SK-N-SH treated with all-trans-retinoic acid at 6 μM for 48 hours (cell line): ENCODE data around the gene EPHA8.

Experiments
- ATAC-seq: fragments of 200-7000 bp; cut with Tn5 transposase; 3 replicates; pipeline ENCODE4 v1.9.1; 2020; ENCODE audit warnings: mild to moderate bottlenecking, moderate library complexity
- ARNTL ChIP-seq: fragments of 450-650 bp; formaldehyde crosslinking; IDR thresholded peaks from 2 replicates; pipeline ENCODE4 v1.5.0; 2020; ENCODE audit warnings: low read depth, mild to moderate bottlenecking, moderate library complexity, borderline replicate concordance
- BACH2 ChIP-seq: fragments of 250-450 bp; sonication (Bioruptor Pico); IDR thresholded peaks from 2 replicates; pipeline ENCODE4 v1.9.0; 2021; ENCODE audit warnings: mild to moderate bottlenecking, borderline replicate concordance
- CREB5 ChIP-seq: fragments of 250-450 bp; sonication (Bioruptor Pico); IDR thresholded peaks from 2 replicates; pipeline ENCODE4 v1.5.1; 2020; ENCODE audit warnings: low read depth, mild to moderate bottlenecking, moderate library complexity
- GLIS3 ChIP-seq: fragments of 250-450 bp; sonication (Bioruptor Pico); IDR thresholded peaks from 2 replicates; pipeline ENCODE4 v1.5.0; 2020; ENCODE audit warnings: mild to moderate bottlenecking, moderate library complexity
- OSR1 ChIP-seq: fragments of 250-450 bp; sonication (Bioruptor Pico); IDR thresholded peaks from 2 replicates; pipeline ENCODE4 v1.8.0; 2022; ENCODE audit warnings: moderate library complexity, mild to moderate bottlenecking, inconsistent platforms
- PPARA ChIP-seq: fragments of 250-450 bp; sonication (Bioruptor Pico); IDR thresholded peaks from 2 replicates; pipeline ENCODE4 v1.5.0; 2020; ENCODE audit warnings: mild to moderate bottlenecking, borderline replicate concordance
- RARB ChIP-seq: fragments of 250-450 bp; sonication (Bioruptor Pico); IDR thresholded peaks from 2 replicates; pipeline ENCODE4 v1.8.0; 2021; ENCODE audit warnings: mild to moderate bottlenecking, moderate library complexity
- SNAI2 ChIP-seq: fragments of 250-450 bp; sonication (Bioruptor Pico); IDR thresholded peaks from 2 replicates; pipeline ENCODE4 v1.5.0; 2020; ENCODE audit warnings: mild to moderate bottlenecking, moderate library complexity
- TOX ChIP-seq: fragments of 250-450 bp; sonication (Bioruptor Pico); IDR thresholded peaks from 2 replicates; pipeline ENCODE4 v1.8.0; 2021; ENCODE audit warnings: mild to moderate bottlenecking, moderate library complexity, borderline replicate concordance
- TSHZ2 ChIP-seq: fragments of 250-450 bp; sonication (Bioruptor Pico); IDR thresholded peaks from 2 replicates; pipeline ENCODE4 v1.5.0; 2020; ENCODE audit warnings: mild to moderate bottlenecking, moderate library complexity
- ZC3H10 ChIP-seq: fragments of 250-450 bp; sonication (Bioruptor Pico); IDR thresholded peaks from 2 replicates; pipeline ENCODE4 v1.5.1; 2021; ENCODE audit warnings: mild to moderate bottlenecking, moderate library complexity
- ZFP3 ChIP-seq: fragments of 250-450 bp; sonication (Bioruptor Pico); IDR thresholded peaks from 2 replicates; pipeline ENCODE4 v1.5.0; 2020; ENCODE audit warnings: mild to moderate bottlenecking, moderate library complexity
- ZFP30 ChIP-seq: fragments of 450-650 bp; formaldehyde crosslinking; IDR thresholded peaks from 2 replicates; pipeline ENCODE4 v1.5.0; 2022; ENCODE audit warnings: mild to moderate bottlenecking, moderate library complexity
- ZNF70 ChIP-seq: fragments of 450-650 bp; formaldehyde crosslinking; IDR thresholded peaks from 2 replicates; pipeline ENCODE4 v1.5.0; 2020; ENCODE audit warnings: mild to moderate bottlenecking, moderate library complexity
- TF ChIP-seq, protein P1 (sequence below): fragments of 250-450 bp; sonication (Bioruptor Pico); IDR thresholded peaks from 2 replicates; pipeline ENCODE4 v1.5.1; 2021; ENCODE audit warnings: mild to moderate bottlenecking, moderate library complexity
- TF ChIP-seq, protein P2 (sequence below): fragments of 250-450 bp; sonication (Bioruptor Pico); IDR thresholded peaks from 2 replicates; pipeline ENCODE4 v1.8.0; 2020; ENCODE audit warnings: mild to moderate bottlenecking, moderate library complexity, borderline replicate concordance

The EPHA8 gene

DNA sequence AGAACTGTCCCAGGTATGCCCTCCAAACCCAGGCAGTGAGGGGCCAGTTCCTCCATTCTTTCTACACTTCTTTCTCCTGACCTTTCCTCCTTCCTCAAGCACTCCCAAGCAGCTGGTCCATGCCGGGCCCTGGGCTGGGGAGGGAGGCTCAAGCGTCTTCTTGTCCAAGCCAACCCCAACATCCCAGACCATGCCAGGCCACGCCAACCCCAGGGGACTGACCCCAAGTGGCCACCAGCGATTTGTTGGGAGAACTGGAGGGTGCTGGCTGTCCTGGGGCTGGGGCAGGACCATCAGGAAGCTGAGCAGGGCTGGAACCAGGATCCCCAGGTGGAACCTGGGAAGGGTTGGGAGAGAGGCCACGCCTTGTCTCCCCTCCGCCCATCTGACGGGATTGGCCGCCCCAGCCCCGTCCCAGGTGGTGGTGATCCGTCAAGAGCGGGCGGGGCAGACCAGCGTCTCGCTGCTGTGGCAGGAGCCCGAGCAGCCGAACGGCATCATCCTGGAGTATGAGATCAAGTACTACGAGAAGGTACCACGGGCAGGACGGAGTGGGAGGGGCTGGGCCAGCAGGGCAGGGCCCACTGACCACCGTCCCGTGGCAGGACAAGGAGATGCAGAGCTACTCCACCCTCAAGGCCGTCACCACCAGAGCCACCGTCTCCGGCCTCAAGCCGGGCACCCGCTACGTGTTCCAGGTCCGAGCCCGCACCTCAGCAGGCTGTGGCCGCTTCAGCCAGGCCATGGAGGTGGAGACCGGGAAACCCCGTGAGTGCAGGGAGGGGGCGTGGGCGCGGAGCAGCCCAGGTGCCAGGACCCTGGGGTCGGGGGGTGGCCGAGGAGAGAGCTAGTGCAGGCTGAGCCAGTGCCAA, 29.9 kb downstream of the EPHA8 start:
- TF ChIP-seq ZC3H10 (CRISPR knock-in tag): no peak
- no peak for TF ChIP-seq ZNF70 (CRISPR knock-in tag)
- TF ChIP-seq OSR1 (CRISPR knock-in tag): no peak
- no peak for ATAC-seq

- no peak for ATAC-seq
- no peak for TF ChIP-seq TOX (CRISPR knock-in tag)
- no peak for TF ChIP-seq GLIS3 (CRISPR knock-in tag)
- TF ChIP-seq PPARA (CRISPR knock-in tag): no peak
- no peak for TF ChIP-seq BACH2
- TF ChIP-seq CREB5 (CRISPR knock-in tag): no peak
- TF ChIP-seq TSHZ2 (CRISPR knock-in tag): no peak
- TF ChIP-seq ZFP30 (CRISPR knock-in tag): no peak
- no peak for TF ChIP-seq OSR1 (CRISPR knock-in tag)
These were observed 31.1 kb downstream of the EPHA8 start for GRCh38 chr1:22594396-22594795.

GRCh38 chr1:22595108-22595507, 31.8 kb downstream of the EPHA8 start:
- no peak for ATAC-seq
- TF ChIP-seq ZC3H10 (CRISPR knock-in tag) (no peak), ZFP3 (CRISPR knock-in tag) (no peak), TSHZ2 (CRISPR knock-in tag) (no peak), RARB (no peak), PPARA (CRISPR knock-in tag) (no peak), ARNTL (CRISPR knock-in tag) (no peak), SNAI2 (no peak)
- TF ChIP-seq, protein P1, sequence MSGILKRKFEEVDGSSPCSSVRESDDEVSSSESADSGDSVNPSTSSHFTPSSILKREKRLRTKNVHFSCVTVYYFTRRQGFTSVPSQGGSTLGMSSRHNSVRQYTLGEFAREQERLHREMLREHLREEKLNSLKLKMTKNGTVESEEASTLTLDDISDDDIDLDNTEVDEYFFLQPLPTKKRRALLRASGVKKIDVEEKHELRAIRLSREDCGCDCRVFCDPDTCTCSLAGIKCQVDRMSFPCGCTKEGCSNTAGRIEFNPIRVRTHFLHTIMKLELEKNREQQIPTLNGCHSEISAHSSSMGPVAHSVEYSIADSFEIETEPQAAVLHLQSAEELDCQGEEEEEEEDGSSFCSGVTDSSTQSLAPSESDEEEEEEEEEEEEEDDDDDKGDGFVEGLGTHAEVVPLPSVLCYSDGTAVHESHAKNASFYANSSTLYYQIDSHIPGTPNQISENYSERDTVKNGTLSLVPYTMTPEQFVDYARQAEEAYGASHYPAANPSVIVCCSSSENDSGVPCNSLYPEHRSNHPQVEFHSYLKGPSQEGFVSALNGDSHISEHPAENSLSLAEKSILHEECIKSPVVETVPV (CRISPR knock-in tag): no peak
- TF ChIP-seq, protein P2, sequence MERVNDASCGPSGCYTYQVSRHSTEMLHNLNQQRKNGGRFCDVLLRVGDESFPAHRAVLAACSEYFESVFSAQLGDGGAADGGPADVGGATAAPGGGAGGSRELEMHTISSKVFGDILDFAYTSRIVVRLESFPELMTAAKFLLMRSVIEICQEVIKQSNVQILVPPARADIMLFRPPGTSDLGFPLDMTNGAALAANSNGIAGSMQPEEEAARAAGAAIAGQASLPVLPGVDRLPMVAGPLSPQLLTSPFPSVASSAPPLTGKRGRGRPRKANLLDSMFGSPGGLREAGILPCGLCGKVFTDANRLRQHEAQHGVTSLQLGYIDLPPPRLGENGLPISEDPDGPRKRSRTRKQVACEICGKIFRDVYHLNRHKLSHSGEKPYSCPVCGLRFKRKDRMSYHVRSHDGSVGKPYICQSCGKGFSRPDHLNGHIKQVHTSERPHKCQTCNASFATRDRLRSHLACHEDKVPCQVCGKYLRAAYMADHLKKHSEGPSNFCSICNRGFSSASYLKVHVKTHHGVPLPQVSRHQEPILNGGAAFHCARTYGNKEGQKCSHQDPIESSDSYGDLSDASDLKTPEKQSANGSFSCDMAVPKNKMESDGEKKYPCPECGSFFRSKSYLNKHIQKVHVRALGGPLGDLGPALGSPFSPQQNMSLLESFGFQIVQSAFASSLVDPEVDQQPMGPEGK: no peak
